H1 (cell line): ENCODE measurements around the gene TMEM151A.

ENCODE experiments used
- YY1 ChIP-seq: IDR thresholded peaks from 2 replicates; pipeline ENCODE4 v1.6.1; 2011; ENCODE audit warnings: low read depth, mild to moderate bottlenecking, low read length
- TF ChIP-seq, protein P1 (sequence below), 3 experiments: IDR thresholded peaks; 1 replicate in 2 of 3; 2 replicates in 1 of 3; pipeline versions ENCODE4 v1.5.1 to v1.6.1; 2011; ENCODE audit warnings: low read length in 3 of 3, mild to moderate bottlenecking in 3 of 3, inconsistent platforms in 2 of 3, low read depth in 1 of 3, moderate library complexity in 1 of 3; ENCODE audit not compliant: insufficient read depth in 1 of 3; ENCODE audit errors: control extremely low read depth in 1 of 3

DNA sequence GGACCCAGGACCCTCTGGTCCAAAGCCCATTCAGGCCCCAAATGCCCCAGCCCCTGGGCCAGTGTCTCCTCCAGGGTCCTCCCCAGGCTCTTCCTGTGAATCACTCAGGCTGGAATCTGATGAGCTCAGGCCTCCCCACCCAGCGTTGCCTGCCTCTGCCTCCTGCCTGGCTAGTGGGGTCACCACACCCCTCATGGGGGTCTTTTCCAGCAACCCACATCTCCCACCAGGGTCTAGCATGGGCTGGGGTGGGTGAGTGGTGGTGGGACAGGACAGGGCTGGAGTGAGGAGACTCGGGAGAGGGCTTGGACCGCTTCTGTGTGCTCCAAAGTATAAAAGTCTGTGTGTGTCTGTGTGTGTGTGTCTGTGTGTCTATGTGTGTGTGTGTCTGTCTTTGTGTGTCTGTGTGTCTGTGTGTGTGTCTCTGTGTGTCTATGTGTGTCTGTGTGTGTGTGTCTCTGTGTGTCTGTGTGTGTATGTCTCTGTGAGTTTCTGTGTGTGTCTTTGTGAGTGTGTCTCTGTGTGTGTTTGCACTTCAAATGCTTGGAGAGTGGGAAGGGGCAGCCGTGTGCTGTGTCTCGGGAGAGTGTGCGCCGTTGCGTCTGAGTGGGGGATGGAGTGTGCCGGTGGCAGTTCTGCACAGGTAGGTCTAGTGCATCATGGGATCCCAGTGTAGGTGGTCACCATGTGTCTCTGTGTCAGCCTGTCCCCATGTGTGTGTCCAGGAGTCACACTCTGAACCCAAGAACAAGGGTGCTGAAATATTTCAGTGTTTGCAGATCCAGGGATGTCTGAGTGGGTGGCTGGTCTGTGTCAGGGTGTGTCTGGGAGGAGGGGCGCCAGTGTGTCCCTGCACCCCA is 35.7 kb downstream of the TMEM151A start:
- no peak for TF ChIP-seq YY1
- TF ChIP-seq, protein P1, sequence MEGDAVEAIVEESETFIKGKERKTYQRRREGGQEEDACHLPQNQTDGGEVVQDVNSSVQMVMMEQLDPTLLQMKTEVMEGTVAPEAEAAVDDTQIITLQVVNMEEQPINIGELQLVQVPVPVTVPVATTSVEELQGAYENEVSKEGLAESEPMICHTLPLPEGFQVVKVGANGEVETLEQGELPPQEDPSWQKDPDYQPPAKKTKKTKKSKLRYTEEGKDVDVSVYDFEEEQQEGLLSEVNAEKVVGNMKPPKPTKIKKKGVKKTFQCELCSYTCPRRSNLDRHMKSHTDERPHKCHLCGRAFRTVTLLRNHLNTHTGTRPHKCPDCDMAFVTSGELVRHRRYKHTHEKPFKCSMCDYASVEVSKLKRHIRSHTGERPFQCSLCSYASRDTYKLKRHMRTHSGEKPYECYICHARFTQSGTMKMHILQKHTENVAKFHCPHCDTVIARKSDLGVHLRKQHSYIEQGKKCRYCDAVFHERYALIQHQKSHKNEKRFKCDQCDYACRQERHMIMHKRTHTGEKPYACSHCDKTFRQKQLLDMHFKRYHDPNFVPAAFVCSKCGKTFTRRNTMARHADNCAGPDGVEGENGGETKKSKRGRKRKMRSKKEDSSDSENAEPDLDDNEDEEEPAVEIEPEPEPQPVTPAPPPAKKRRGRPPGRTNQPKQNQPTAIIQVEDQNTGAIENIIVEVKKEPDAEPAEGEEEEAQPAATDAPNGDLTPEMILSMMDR (IDR thresholded peaks at IDR 0.05; ENCODE audit: control extremely low read depth in 1 of 3, insufficient read depth in 1 of 3, low read depth in 1 of 3, low read length in 3 of 3) = no peak
